K562 (cell line): ENCODE results near the gene ANKS1A. TPM values are rescaled to one million over a fixed set of nuclear protein-coding genes. Genes with fewer than 3 reads are reported as not detected.

Experiments used
- ATAC-seq: fragments of 200-7000 bp; cut with Tn5 transposase; 3 replicates; pipeline ENCODE4 v1.9.1; 2020; ENCODE audit warnings: moderate library complexity
- BruUV-seq: library from RNA; stranded (reverse); fragments of 400-500 nt; replicated peaks from 2 replicates; lab custom pipeline; 2021; lab: Mats Ljungman, UMichigan
- CTCF ChIA-PET: fragments of 300-600 bp; formaldehyde crosslinking; extraction: SDS; loops from one replicate; lab custom pipeline; 2021; ENCODE audit warnings: low intra/inter-chr PET ratio; lab: Yijun Ruan, JAX
- POLR2A ChIA-PET: fragments of 300-600, 350-650 bp; sonication (Branson Sonifier 250); formaldehyde crosslinking; extraction: SDS; loops from one replicate; lab custom pipeline; 2021; ENCODE audit warnings: antibody characterized with exemption, inconsistent platforms; lab: Yijun Ruan, JAX
- DNase-seq, 4 experiments: peaks; one replicate each; pipeline versions ENCODE4 v3.0.0 to v3.0.0-alpha.2; 2011 to 2018; ENCODE audit warnings: low spot score in 3 of 4, mixed read lengths in 3 of 4; ENCODE audit errors: extremely low read depth in 1 of 4
- FAIRE-seq: peaks from 2 replicates; lab custom pipeline; 2011; peaks lifted over from hg19 to GRCh38; lab: Jason Lieb, UNC
- H2AFZ ChIP-seq: 2 replicates; pipeline ENCODE4 v1.6.0; 2011; ENCODE audit warnings: low read depth, low read length, control low read depth, inconsistent platforms
- H3K27ac ChIP-seq: fragments of 200-600 bp; 3 replicates; pipeline ENCODE4 v1.8.0; 2011; ENCODE audit warnings: low read depth, mild to moderate bottlenecking, control low read depth, inconsistent platforms, low read length, moderate library complexity, mixed read lengths; ENCODE audit errors: extremely low read depth
- H3K27me3 ChIP-seq, 2 experiments: fragments of 300-600 bp in 1 of 2; 2 replicates in 1 of 2; 3 replicates in 1 of 2; pipeline versions ENCODE4 v1.6.0 to v1.8.0; 2011; ENCODE audit warnings: inconsistent platforms in 2 of 2, low read length in 2 of 2, mild to moderate bottlenecking in 1 of 2, mixed read lengths in 1 of 2, moderate library complexity in 1 of 2; ENCODE audit not compliant: control insufficient read depth in 2 of 2, insufficient read depth in 2 of 2
- H3K36me3 ChIP-seq: fragments of 300-600 bp; 3 replicates; pipeline ENCODE4 v1.8.0; 2011; ENCODE audit warnings: mild to moderate bottlenecking, low read length, inconsistent platforms; ENCODE audit not compliant: control insufficient read depth, insufficient read depth
- H3K4me1 ChIP-seq, 2 experiments: fragments of 200-600 bp in 1 of 2; replicated peaks in 1 of 2; 2 replicates in 1 of 2; 3 replicates in 1 of 2; pipeline versions ENCODE4 v1.5.1 to v1.8.0; 2011; ENCODE audit warnings: inconsistent platforms in 2 of 2, low read length in 2 of 2, mild to moderate bottlenecking in 1 of 2, mixed read lengths in 1 of 2, moderate library complexity in 1 of 2; ENCODE audit not compliant: control insufficient read depth in 2 of 2, insufficient read depth in 2 of 2
- H3K4me2 ChIP-seq: 2 replicates; pipeline ENCODE4 v1.6.1; 2011; ENCODE audit warnings: low read length, control low read depth, inconsistent platforms, mixed read lengths; ENCODE audit not compliant: insufficient read depth
- H3K4me3 ChIP-seq: fragments of 200-600 bp; sonication (generic), shearing (Covaris generic); 2 replicates; pipeline ENCODE4 v1.5.1; 2016; ENCODE audit warnings: control low read depth, inconsistent platforms
- H3K79me2 ChIP-seq: fragments of 200-600 bp; 3 replicates; pipeline ENCODE4 v1.8.0; 2011; ENCODE audit warnings: low read length, inconsistent platforms; ENCODE audit not compliant: control insufficient read depth, insufficient read depth
- H3K9ac ChIP-seq, 2 experiments: 2 replicates each; pipeline versions ENCODE4 v1.6.0 to v1.6.1; 2011; ENCODE audit warnings: low read depth in 2 of 2, low read length in 2 of 2, control low read depth in 1 of 2, inconsistent platforms in 1 of 2, mild to moderate bottlenecking in 1 of 2, mixed read lengths in 1 of 2; ENCODE audit not compliant: insufficient read depth in 1 of 2
- H3K9me1 ChIP-seq: one replicate; pipeline ENCODE4 v1.6.0; 2011; ENCODE audit warnings: inconsistent platforms, mild to moderate bottlenecking, low read length, moderate library complexity; ENCODE audit not compliant: control insufficient read depth, insufficient read depth
- H3K9me3 ChIP-seq: replicated peaks from 2 replicates; pipeline ENCODE4 v1.5.1; 2011; ENCODE audit warnings: low read depth, low read length, inconsistent platforms; ENCODE audit not compliant: control insufficient read depth, insufficient read depth
- H4K20me1 ChIP-seq: replicated peaks from 2 replicates; pipeline ENCODE4 v1.6.1; 2011; ENCODE audit warnings: low read length, inconsistent platforms, mixed read lengths; ENCODE audit not compliant: control insufficient read depth, insufficient read depth
- CHD4 ChIP-seq: fragments of 200-600 bp; sonication (generic); IDR thresholded peaks from 3 replicates; pipeline ENCODE4 v1.6.1; 2012; ENCODE audit warnings: low read depth, mild to moderate bottlenecking, mixed read lengths, low read length, inconsistent platforms; ENCODE audit not compliant: insufficient read depth, insufficient replicate concordance, poor library complexity, severe bottlenecking
- DPF2 ChIP-seq: fragments of 450-650 bp; IDR thresholded peaks from 2 replicates; pipeline ENCODE4 v1.6.1; 2016
- ELF4 ChIP-seq: fragments of 450-650 bp; formaldehyde crosslinking; IDR thresholded peaks from 2 replicates; pipeline ENCODE4 v1.4.0; 2022; ENCODE audit warnings: missing genetic modification characterization
- HNRNPK ChIP-seq: fragments of 200-400 bp; formaldehyde crosslinking; IDR thresholded peaks from one replicate; pipeline ENCODE4 v1.6.1; 2018; ENCODE audit warnings: mild to moderate bottlenecking, low read depth, low read length; ENCODE audit not compliant: poor library complexity, severe bottlenecking
- MTA1 ChIP-seq: fragments of 450-650 bp; IDR thresholded peaks from 2 replicates; pipeline ENCODE4 v1.6.1; 2017; ENCODE audit warnings: borderline replicate concordance
- NELFE ChIP-seq: IDR thresholded peaks from 2 replicates; pipeline ENCODE4 v1.6.1; 2011; ENCODE audit warnings: mild to moderate bottlenecking; ENCODE audit not compliant: insufficient read depth, insufficient read length
- NONO ChIP-seq, 2 experiments: fragments of 200-400 bp in 1 of 2; fragments of 450-650 bp in 1 of 2; formaldehyde crosslinking in 1 of 2; IDR thresholded peaks; 2 replicates each; pipeline ENCODE4 v1.6.1; 2017; ENCODE audit warnings: low read depth in 2 of 2, mild to moderate bottlenecking in 2 of 2, moderate library complexity in 2 of 2, low read length in 1 of 2
- NRF1 ChIP-seq, 2 experiments: fragments of 450-650 bp; IDR thresholded peaks in 1 of 2; conservative IDR thresholded peaks in 1 of 2; 2 replicates each; pipeline ENCODE4 v1.6.1; 2014; ENCODE audit warnings: mild to moderate bottlenecking in 2 of 2
- OTX1 ChIP-seq: fragments of 450-650 bp; formaldehyde crosslinking; IDR thresholded peaks from 2 replicates; pipeline ENCODE4 v1.4.0; 2022; ENCODE audit warnings: mild to moderate bottlenecking
- SETDB1 ChIP-seq: IDR thresholded peaks from one replicate; pipeline ENCODE4 v1.6.1; 2012; ENCODE audit warnings: low read length, control low read depth, inconsistent platforms
- SIRT6 ChIP-seq: IDR thresholded peaks from one replicate; pipeline ENCODE4 v1.6.1; 2012; ENCODE audit warnings: low read depth, mild to moderate bottlenecking, control low read depth, inconsistent platforms, low read length, moderate library complexity
- TOE1 ChIP-seq, 2 experiments: fragments of 450-650 bp in 1 of 2; sonication (generic) in 1 of 2; formaldehyde crosslinking in 1 of 2; IDR thresholded peaks; 2 replicates each; pipeline versions ENCODE4 v1.7.1 to v1.8.0; 2016 to 2022; ENCODE audit warnings: borderline replicate concordance in 2 of 2, mild to moderate bottlenecking in 2 of 2, antibody characterized with exemption in 1 of 2, inconsistent platforms in 1 of 2, low read depth in 1 of 2, missing genetic modification reagents in 1 of 2, moderate library complexity in 1 of 2
- ZKSCAN1 ChIP-seq: fragments of 150-350 bp; IDR thresholded peaks from 2 replicates; pipeline ENCODE4 v1.6.1; 2016; ENCODE audit warnings: low read depth, low read length
- WGBS: fragments of 100-300 bp; shearing (Covaris generic); methylation state at CpG from one replicate; pipeline ENCODE4 v1.1.6; 2016; ENCODE audit warnings: low coverage, mixed read lengths; ENCODE audit not compliant: insufficient coverage; ENCODE audit errors: missing lambda C conversion rate; 5-methylcytosine and 5-hydroxymethylcytosine counted together
- in situ Hi-C: fragments of 300-500 bp; cut with MboI; formaldehyde crosslinking; loops from 4 replicates; pipeline ENCODE4 v1.15.0; 2018; ENCODE audit warnings: inconsistent platforms, mixed read lengths
- intact Hi-C: fragments of 100-400 bp; cut with micrococcal nuclease; formaldehyde crosslinking; loops from 2 replicates; pipeline ENCODE4 v1.14.2; 2022
- polyA plus RNA-seq, 8 experiments: library from polyadenylated mRNA; depleted of rRNA in 4 of 8; stranded (reverse) in 5 of 8; unstranded in 3 of 8; fragments of >200 nt; fragmentation: Nextera tagmentation in 2 of 8; fragmentation: Illumina TruSeq in 1 of 8; extraction: Ambion mirVana in 2 of 8; extraction: Trizol in 1 of 8; gene quantifications; 2 replicates each; pipeline versions ENCODE4 v1.2.1 to v1.2.3, GENCODE V29; 2011 to 2014; ENCODE audit warnings: inconsistent platforms in 1 of 8, missing spikeins in 1 of 8
- total RNA-seq, 7 experiments: library from RNA; depleted of rRNA in 6 of 7; stranded (reverse); fragments of >200 nt in 6 of 7; fragmentation: Illumina TruSeq in 2 of 7; extraction: Trizol in 2 of 7; gene quantifications; 2 replicates each; pipeline versions ENCODE4 v1.2.1 to v1.2.3, GENCODE V29; 2011 to 2021; ENCODE audit warnings: low replicate concordance in 1 of 7
- TF ChIP-seq, protein P1 (sequence below): sonication (generic); formaldehyde crosslinking; IDR thresholded peaks from 2 replicates; pipeline ENCODE4 v1.8.0; 2022; ENCODE audit warnings: mild to moderate bottlenecking, missing genetic modification reagents
- TF ChIP-seq, protein P2 (sequence below): fragments of 250-450 bp; sonication (Bioruptor Pico); IDR thresholded peaks from 2 replicates; pipeline ENCODE4 v1.4.0; 2020; ENCODE audit warnings: mild to moderate bottlenecking, moderate library complexity, borderline replicate concordance
- TF ChIP-seq, protein P3 (sequence below): fragments of 450-650 bp; formaldehyde crosslinking; IDR thresholded peaks from 2 replicates; pipeline ENCODE4 v1.4.0; 2022; ENCODE audit warnings: mild to moderate bottlenecking, moderate library complexity

Gene ANKS1A
- total and polyA plus RNA-seq, 9 of the 15 experiments (the other 6 are each of a cell fraction or from before 2014, with no cell fraction given), result 1.1 to 13.8 (median 5.3) TPM

DNA sequence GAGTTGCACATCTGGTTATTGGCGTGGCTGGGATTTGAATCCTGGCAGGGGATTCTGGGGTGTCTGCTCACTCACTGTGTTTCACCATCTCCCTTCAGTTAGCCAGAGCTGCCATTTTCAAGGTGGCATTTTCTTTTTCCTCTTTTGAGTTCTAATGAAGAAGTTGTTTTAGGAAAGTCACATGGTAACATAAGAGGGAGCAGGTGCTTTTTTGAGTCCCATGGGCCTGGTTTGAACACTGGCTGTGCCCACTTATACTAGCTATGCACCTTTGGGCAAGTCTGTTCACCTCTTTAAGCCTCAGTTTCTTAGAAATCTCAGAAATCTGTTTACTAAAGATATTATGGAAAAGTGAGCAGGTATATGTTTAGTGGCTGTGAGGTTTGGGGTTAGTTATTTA is 39.6 kb downstream of the ANKS1A start:
- no TSS peak for BruUV-seq
- H3K9ac ChIP-seq, result no peak overlapping the region
- DNase-seq, result no peak
- no peaks in the 10 kb centered on the region for H3K9me3 ChIP-seq
- H3K27ac ChIP-seq, result no peak overlapping the region
- H3K4me3 ChIP-seq, result no peak overlapping the region
- H3K4me1 ChIP-seq, result no peaks in the 10 kb centered on the region
- no peak overlapping the region for H2AFZ ChIP-seq
- no peak for FAIRE-seq
- in situ Hi-C loops (no loop called here), intact Hi-C loops (no loop called here)
- TF ChIP-seq SETDB1 (no peak), NRF1 (conservative IDR thresholded peaks at IDR 0.05 in 1 of 2, IDR thresholded peaks at IDR 0.05 in 1 of 2) (no peak), ZKSCAN1 (no peak), OTX1 (CRISPR knock-in tag) (no peak), HNRNPK (no peak), CHD4 (no peak), ELF4 (CRISPR knock-in tag) (no peak), NELFE (no peak), SIRT6 (no peak), DPF2 (no peak), NONO (IDR thresholded peaks at IDR 0.05; ENCODE audit: low read depth in 2 of 2, low read length in 1 of 2) (no peak), TOE1 (IDR thresholded peaks at IDR 0.05; ENCODE audit: borderline replicate concordance) (no peak), TOE1 (CRISPR knock-in tag; IDR thresholded peaks at IDR 0.05; ENCODE audit: borderline replicate concordance, low read depth) (no peak), MTA1 (no peak)
- TF ChIP-seq, protein P1, sequence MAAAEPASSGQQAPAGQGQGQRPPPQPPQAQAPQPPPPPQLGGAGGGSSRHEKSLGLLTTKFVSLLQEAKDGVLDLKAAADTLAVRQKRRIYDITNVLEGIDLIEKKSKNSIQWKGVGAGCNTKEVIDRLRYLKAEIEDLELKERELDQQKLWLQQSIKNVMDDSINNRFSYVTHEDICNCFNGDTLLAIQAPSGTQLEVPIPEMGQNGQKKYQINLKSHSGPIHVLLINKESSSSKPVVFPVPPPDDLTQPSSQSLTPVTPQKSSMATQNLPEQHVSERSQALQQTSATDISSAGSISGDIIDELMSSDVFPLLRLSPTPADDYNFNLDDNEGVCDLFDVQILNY (CRISPR knock-in tag), result no peak
- TF ChIP-seq, protein P2, sequence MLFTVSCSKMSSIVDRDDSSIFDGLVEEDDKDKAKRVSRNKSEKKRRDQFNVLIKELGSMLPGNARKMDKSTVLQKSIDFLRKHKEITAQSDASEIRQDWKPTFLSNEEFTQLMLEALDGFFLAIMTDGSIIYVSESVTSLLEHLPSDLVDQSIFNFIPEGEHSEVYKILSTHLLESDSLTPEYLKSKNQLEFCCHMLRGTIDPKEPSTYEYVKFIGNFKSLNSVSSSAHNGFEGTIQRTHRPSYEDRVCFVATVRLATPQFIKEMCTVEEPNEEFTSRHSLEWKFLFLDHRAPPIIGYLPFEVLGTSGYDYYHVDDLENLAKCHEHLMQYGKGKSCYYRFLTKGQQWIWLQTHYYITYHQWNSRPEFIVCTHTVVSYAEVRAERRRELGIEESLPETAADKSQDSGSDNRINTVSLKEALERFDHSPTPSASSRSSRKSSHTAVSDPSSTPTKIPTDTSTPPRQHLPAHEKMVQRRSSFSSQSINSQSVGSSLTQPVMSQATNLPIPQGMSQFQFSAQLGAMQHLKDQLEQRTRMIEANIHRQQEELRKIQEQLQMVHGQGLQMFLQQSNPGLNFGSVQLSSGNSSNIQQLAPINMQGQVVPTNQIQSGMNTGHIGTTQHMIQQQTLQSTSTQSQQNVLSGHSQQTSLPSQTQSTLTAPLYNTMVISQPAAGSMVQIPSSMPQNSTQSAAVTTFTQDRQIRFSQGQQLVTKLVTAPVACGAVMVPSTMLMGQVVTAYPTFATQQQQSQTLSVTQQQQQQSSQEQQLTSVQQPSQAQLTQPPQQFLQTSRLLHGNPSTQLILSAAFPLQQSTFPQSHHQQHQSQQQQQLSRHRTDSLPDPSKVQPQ (CRISPR knock-in tag), result no peak
- TF ChIP-seq, protein P3, sequence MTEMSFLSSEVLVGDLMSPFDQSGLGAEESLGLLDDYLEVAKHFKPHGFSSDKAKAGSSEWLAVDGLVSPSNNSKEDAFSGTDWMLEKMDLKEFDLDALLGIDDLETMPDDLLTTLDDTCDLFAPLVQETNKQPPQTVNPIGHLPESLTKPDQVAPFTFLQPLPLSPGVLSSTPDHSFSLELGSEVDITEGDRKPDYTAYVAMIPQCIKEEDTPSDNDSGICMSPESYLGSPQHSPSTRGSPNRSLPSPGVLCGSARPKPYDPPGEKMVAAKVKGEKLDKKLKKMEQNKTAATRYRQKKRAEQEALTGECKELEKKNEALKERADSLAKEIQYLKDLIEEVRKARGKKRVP (CRISPR knock-in tag), result no peak
- no peak for ATAC-seq
- no peaks in the 10 kb centered on the region for H3K27me3 ChIP-seq
- peaks cover 12% of the 10 kb centered on the region for H4K20me1 ChIP-seq
- POLR2A ChIA-PET, result interaction anchor here (0.6 to 1.3 kb wide), 2 partner anchors 16 to 112 kb away, joined by 3 to 4 read pairs; no protein-coding TSS in a partner anchor
- H3K36me3 ChIP-seq, result no peaks in the 10 kb centered on the region
- 24% methylated on average over 1 of the region's 1 CpG for WGBS
- H3K79me2 ChIP-seq, result no peaks in the 10 kb centered on the region
- no peak overlapping the region for H3K4me2 ChIP-seq
- no peaks in the 10 kb centered on the region for H3K9me1 ChIP-seq
- CTCF ChIA-PET, result no interaction called here
